Glutamatergic neuron (in vitro differentiated cells): ENCODE measurements around the gene CMTM2. TPM values are rescaled to one million over a fixed set of nuclear protein-coding genes. Genes with fewer than 3 reads are reported as not detected.
A peak's percentile ranks its signal among the peaks of the same experiment; 100 is the strongest.

Experiments used
- DNase-seq: peaks from one replicate; pipeline ENCODE4 v3.0.0; 2022
- H3K27ac Mint-ChIP-seq: one replicate; pipeline ENCODE4 v1.8.0; 2020; ENCODE audit warnings: mild to moderate bottlenecking, mixed read lengths, inconsistent platforms; ENCODE audit not compliant: unreplicated experiment
- H3K27me3 Mint-ChIP-seq: one replicate; pipeline ENCODE4 v1.8.0; 2020; ENCODE audit warnings: mild to moderate bottlenecking, moderate library complexity, mixed read lengths, inconsistent platforms; ENCODE audit not compliant: unreplicated experiment
- H3K36me3 Mint-ChIP-seq: one replicate; pipeline ENCODE4 v1.8.0; 2020; ENCODE audit warnings: mild to moderate bottlenecking, mixed read lengths, inconsistent platforms; ENCODE audit not compliant: unreplicated experiment
- H3K4me1 Mint-ChIP-seq: one replicate; pipeline ENCODE4 v1.8.0; 2020; ENCODE audit warnings: mild to moderate bottlenecking, low read depth, mixed read lengths, inconsistent platforms; ENCODE audit not compliant: unreplicated experiment
- H3K4me3 Mint-ChIP-seq: one replicate; pipeline ENCODE4 v1.8.0; 2020; ENCODE audit warnings: mild to moderate bottlenecking, mixed read lengths, inconsistent platforms; ENCODE audit not compliant: unreplicated experiment
- H3K9me3 Mint-ChIP-seq: one replicate; pipeline ENCODE4 v1.8.0; 2020; ENCODE audit warnings: mild to moderate bottlenecking, moderate library complexity, mixed read lengths, inconsistent platforms; ENCODE audit not compliant: unreplicated experiment
- total RNA-seq: library from RNA; stranded (reverse); fragmentation: NEBNext Ultra II Directional; extraction: Animal tissue kit (Norgen Biotek cat#: 25700); gene quantifications from one replicate; pipeline ENCODE4 v1.2.1, GENCODE V29; 2021; ENCODE audit not compliant: unreplicated experiment
- TF ChIP-seq, protein P1 (sequence below): fragments of 200-600 bp; sonication (generic); IDR thresholded peaks from one replicate; pipeline ENCODE4 v1.5.0; 2021; ENCODE audit not compliant: partially characterized antibody, unreplicated experiment

Gene CMTM2
- total RNA-seq, 1 donor from 2014 or later: not detected

DNA sequence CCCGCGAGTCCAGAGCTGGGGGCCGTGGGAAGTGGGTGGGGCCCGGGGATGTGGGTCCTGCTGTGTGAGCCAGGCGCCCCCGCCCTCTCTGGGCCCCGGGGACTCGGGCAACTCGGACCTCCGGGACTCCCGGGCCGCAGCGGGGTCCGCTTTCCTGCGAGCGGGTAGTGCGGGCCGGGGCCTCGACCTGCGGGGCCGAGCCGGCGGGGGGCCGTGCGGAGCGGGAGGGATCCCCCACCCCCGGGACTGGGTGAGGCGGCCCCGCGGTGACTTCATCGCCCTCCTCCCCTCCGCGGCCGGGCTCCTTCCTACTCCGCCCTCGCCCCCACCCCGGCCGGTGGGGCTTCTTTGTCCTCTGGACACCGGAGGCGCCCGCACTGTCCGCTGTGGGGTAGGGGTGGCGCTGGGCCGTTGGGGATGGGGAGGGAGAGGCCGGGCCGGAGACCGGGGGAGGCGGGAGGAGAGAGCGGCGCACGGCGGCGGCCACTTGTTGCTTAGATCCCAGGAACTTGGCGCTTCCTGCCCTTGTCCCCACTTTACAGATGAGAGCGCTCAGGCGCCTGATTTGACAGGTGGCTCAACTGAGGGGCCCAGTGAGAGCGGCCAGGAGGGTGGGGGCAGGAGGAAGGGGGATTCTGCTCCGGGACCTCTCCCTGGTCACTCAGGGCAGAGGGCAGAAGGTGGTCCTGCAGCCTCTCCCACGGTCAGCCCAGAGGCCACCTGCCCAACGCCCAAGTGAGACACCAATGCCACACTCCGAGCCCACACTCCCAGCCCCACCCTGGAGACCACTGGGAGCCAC is 26.1 kb downstream of the CMTM2 start:
- no peak overlapping the region for H3K27ac Mint-ChIP-seq
- TF ChIP-seq, protein P1, sequence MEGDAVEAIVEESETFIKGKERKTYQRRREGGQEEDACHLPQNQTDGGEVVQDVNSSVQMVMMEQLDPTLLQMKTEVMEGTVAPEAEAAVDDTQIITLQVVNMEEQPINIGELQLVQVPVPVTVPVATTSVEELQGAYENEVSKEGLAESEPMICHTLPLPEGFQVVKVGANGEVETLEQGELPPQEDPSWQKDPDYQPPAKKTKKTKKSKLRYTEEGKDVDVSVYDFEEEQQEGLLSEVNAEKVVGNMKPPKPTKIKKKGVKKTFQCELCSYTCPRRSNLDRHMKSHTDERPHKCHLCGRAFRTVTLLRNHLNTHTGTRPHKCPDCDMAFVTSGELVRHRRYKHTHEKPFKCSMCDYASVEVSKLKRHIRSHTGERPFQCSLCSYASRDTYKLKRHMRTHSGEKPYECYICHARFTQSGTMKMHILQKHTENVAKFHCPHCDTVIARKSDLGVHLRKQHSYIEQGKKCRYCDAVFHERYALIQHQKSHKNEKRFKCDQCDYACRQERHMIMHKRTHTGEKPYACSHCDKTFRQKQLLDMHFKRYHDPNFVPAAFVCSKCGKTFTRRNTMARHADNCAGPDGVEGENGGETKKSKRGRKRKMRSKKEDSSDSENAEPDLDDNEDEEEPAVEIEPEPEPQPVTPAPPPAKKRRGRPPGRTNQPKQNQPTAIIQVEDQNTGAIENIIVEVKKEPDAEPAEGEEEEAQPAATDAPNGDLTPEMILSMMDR: no peak

DNA sequence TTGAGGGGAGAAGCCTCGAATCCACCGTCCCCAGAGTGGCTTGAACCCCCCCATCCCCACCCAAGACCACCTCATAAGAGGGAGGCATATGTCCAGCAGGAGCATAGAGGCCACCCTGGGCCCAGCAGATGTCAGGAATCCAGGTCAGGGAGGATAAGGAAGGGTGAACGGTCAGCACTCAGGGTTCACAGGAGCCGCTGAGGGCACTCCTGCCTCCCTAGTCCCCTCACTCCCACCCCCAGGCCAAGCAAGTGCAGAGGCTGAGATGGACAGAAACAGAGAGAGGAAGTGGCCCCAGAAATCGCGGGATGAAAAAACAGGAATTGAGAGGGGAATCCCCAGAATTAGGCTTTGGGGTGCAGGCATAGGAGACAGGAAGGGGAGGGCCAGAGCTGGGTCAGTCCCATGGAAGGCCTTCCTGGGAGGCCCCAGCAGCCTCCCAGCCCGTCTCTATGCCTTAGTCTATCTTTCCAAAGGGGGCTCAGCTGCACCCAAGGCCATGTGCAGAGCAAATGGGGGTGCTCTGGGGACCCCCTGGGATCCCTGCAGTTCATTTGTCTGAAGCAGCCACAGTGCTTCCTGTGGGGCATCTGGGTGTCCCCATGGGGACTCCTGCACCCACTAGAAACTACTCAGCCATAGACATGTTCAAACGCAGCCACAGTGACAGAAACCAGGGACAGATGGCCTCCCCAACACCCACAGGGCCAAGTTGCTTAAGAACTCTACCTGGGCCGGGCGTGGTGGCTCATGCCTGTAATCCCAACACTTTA is 26.9 kb downstream of the CMTM2 start:
- DNase-seq: no peak
- Mint-ChIP-seq H3K4me3 (peak overlapping the region; percentile 85), H3K9me3 (peaks cover 11% of the 10 kb centered on the region), H3K4me1 (peaks cover 28% of the 10 kb centered on the region), H3K36me3 (no peaks in the 10 kb centered on the region), H3K27me3 (peaks cover 22% of the 10 kb centered on the region), H3K27ac (peak overlapping the region; percentile 82)
- TF ChIP-seq, protein P1: no peak

More for the DNA sequence above, 26.1 kb downstream of the CMTM2 start:
- Mint-ChIP-seq H3K4me3 (peak overlapping the region; percentile 85), H3K27me3 (peaks cover 18% of the 10 kb centered on the region), H3K9me3 (peaks cover 8% of the 10 kb centered on the region), H3K36me3 (no peaks in the 10 kb centered on the region), H3K4me1 (peaks cover 23% of the 10 kb centered on the region)
- peak; percentile 67 for DNase-seq

DNA sequence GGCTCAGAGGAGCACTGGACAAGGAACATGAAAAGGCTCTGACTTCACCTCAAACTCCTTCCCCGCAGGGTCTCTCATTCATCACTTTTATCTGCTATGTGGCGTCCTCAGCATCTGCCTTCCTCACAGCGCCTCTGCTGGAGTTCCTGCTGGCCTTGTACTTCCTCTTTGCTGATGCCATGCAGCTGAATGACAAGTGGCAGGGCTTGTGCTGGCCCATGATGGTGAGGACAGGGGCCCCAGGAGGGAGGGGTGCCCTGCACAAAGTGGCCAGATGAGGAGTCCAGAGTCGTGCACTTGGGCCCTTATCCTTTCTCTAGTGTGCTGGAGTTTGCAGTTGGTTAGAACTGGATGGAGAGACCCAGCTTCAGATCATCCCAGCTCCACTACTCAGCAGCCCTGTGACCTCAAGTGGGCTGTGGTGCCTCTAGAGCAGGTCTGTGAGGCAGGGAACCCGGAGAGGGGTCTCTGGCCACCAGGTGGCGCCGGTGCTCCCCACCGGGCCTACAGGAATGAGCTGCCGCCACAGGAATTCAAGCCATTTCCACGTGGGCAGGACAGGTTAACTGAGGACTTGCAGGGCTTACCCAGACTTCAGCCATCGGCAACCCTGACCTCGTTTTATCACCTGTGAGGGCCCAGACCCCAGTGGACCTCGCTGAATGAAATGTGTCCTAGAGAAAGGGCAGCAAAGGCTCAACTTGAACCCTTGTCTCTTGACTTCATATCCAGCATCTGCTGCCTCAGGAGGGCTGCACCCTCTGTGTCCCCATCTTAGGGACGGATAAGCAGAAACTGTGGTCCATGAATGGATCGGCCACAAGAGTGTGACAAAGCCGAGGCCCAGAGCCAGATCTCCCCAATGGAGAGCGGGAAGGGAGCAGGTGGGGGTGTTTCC is 29.2 kb downstream of the CMTM2 start:
- Mint-ChIP-seq H3K4me3 (no peak overlapping the region), H3K4me1 (peaks cover 28% of the 10 kb centered on the region)

DNA sequence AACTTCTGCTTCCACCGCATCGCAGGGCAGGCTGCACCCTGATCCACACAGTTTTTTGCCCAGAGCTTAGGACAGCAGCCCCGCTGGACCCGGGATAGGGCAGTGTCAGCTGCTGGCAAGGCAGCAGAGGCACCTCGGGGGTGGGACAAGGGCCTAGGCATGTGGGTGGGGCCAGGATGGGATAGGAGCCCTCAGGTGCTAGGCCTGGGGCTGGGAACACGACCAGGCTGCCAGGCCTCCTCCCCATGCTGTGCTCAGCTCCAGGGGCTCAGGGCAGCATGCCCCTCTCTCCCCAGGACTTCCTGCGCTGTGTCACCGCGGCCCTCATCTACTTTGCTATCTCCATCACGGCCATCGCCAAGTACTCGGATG is 29.9 kb downstream of the CMTM2 start:
- Mint-ChIP-seq H3K27me3 (peaks cover 12% of the 10 kb centered on the region), H3K4me3 (no peak overlapping the region), H3K4me1 (peaks cover 24% of the 10 kb centered on the region), H3K36me3 (no peaks in the 10 kb centered on the region), H3K27ac (no peak overlapping the region), H3K9me3 (peaks cover 7% of the 10 kb centered on the region)
- DNase-seq: no peak
- TF ChIP-seq, protein P1: no peak

More for the DNA sequence above, 29.2 kb downstream of the CMTM2 start:
- peak; percentile 93 for DNase-seq
- H3K36me3 Mint-ChIP-seq: no peaks in the 10 kb centered on the region
- TF ChIP-seq, protein P1: peak; percentile 92
- no peak overlapping the region for H3K27ac Mint-ChIP-seq
- peaks cover 18% of the 10 kb centered on the region for H3K27me3 Mint-ChIP-seq
- H3K9me3 Mint-ChIP-seq: peaks cover 11% of the 10 kb centered on the region
